HG03139 (cell line): ENCODE data around the gene DNAJC30.
A peak's percentile ranks its signal among the peaks of the same experiment; 100 is the strongest.
"Not testable (repeated sequence)": the region's sequence is repeated elsewhere in the genome, so short reads cannot be mapped to it uniquely, and the experiment has no call there.

ENCODE experiments used
- ATAC-seq: cut with Tn5 transposase; IDR thresholded peaks from one replicate; pipeline ENCODE4 v1.9.1; 2021; ENCODE audit not compliant: unreplicated experiment

DNAJC30 gene

DNA sequence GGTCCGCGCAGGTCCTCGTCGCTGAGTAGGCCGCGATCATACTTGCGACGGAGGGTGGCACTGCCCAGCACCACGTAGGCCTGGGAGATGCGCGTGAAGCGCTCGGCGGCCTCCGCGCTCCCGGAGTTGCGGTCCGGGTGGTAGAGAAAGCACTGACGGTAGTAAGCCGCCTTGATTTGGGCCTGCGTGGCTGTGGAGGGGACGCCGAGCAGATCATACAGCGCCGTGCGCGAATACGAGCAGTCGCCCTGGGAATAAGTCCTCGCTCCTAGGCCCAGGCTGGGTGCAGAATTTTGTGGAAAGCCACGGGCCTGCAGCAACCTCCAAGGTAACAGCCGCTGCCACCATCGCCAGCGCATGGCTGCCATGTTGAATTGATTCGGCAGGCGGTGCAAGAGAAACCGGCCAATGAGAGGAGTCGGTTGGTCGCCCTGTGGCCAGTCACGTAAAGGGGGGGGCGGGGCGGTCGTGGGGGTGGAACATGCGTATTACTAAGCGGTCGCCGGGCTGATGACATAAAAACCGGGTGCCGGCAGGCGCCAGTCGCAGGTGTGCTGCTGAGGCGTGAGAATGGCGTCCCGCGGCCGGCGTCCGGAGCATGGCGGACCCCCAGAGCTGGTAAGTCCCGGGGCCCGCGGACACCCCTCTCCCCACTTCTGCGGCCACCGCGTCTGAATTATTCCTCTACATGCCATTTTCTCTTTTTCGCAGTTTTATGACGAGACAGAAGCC lies at the start of gene DNAJC30, which contains the start of gene BUD23:
DNAJC30 (minus strand) TSS at position 398 of the 732 bp plus-strand sequence; CDS start at position 368, 30 bp downstream.
BUD23 (plus strand) TSS at position 542 of the 732 bp plus-strand sequence; CDS start at position 571, 29 bp downstream.
- peak; percentile 86 for ATAC-seq

- no peak for ATAC-seq
Measured at GRCh38 chr7:73732397-73732796, 49.1 kb upstream of the DNAJC30 start.

- ATAC-seq = no peak
Measured at GRCh38 chr7:73730485-73730884, 47.2 kb upstream of the DNAJC30 start.

DNA sequence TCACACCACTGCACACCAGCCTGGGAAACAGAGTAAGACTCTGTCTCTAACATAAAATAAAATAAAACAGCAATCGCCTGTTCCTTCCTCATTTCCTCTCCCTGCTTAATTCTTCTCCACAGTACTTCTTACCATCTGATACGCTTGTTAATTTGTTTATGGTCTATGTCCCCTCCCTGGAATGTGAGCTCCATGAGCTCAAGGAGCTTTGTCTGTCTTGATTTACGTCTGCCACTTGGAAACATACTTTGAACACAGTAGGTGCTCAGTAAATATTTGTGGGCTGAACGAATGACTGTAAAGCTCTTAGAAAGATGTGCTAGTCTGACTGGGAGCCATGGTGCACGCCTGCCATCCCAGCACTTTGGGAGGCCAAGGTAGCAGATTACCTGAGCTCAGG lies 45.3 kb upstream of the DNAJC30 start:
- no peak for ATAC-seq

- ATAC-seq = no peak
Measured at GRCh38 chr7:73727952-73728351, 44.7 kb upstream of the DNAJC30 start.

DNA sequence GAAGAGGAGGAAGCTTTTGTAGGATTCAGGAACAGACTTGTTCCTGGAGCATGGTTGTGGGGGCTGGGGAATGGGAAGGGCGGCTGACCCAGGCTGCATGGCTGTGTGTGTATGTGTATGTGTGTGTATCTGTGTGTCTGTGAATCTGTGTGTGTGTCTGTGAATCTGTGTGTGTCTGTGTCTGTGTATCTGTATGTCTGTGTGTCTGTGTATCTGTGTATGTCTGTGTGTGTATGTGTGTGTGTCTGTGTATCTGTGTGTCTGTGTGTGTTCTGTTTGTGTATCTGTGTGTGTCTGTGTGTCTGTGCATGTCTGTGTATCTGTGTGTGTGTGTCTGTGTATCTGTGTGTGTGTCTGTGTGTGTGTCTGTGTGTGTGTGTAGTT lies 42.8 kb upstream of the DNAJC30 start:
- no peak for ATAC-seq

DNA sequence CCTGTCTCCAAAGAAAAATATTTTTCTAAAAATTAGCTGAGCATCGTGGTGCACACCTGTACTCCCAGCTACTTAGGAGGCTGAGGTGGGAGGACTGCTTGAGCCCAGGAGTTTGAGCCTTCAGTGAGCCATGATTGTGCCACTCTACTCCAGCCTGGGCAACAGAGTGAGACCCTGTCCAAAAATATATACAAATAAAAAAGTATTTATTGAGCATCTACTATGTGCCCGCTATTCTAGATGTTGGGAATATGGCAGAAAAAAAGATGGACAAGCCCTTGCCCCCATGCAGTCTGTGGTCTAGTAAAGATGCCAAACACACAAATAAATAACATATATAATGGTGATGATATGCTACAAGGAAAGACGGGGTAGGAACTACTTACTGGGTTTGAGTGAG lies 40.6 kb upstream of the DNAJC30 start:
- no peak for ATAC-seq

- ATAC-seq = no peak
Measured at GRCh38 chr7:73722785-73723184, 39.5 kb upstream of the DNAJC30 start.

DNA sequence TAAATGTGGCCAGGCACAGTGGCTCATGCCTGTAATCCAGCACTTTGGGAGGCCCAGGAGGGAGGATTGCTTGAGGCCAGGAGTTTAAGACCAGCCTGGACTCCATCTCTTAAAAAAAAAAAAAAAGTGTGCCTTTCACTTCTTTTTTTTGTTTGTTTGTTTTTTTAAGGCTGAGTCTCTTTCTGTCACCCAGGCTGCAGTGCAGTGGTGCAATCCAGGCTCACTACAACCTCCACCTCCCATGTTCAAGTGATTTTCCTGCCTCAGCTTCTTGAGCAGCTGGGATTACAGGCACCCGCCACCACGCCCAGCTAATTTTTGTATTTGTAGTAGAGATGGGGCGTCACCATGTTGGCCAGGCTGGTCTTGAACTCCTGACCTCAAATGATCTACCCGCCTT lies 38.9 kb upstream of the DNAJC30 start:
- not testable (repeated sequence) for ATAC-seq

DNA sequence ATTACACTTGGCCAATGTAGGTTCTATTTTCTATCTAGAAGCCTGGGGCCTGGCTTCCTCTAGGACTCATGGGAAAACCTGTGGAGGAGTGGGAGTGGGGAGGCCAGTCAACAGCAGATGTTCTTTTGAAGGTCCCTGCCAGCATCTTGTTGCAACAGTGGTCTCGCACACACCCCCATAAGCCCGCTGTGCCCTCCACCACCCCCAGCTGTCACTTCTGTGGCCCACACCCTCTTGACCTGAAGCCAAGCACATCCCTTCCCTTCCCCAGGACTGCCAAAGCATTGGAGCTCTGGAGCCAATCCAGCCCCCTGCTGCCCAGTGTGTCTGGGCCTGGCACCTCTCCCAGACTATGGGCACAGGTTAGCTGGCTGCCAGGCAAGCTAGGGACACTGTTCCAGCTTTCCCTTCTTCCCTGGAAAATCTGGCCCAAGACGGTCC lies 38.1 kb upstream of the DNAJC30 start:
- no peak for ATAC-seq

GRCh38 chr7:73720443-73720842 lies 37.2 kb upstream of the DNAJC30 start:
- not testable (repeated sequence) for ATAC-seq

DNA sequence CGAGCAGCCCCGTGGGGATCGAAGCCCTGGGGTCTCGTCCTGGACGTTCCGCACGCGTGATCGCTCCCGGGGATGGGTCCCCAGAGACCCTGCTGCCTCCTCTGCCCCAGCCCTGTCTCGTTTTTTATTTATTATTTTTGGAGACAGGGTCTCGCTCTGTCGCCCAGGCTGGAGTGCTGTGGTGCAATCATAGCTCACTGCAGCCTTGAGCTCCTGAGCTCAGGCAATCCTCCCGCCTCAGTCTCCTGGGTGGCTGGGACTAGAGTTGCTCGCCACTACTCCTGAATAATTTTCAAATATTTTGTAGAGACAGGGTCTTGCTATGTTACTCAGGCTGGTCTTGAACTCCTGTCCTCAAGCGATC lies 36.5 kb upstream of the DNAJC30 start:
- ATAC-seq = peak; percentile 10

GRCh38 chr7:73718905-73719805 lies 35.9 kb upstream of the DNAJC30 start, which contains the start of gene STX1A:
Gene STX1A (minus strand): TSS chr7:73719669. CDS start chr7:73719631, 38 bp downstream.
- peak; percentile 42 for ATAC-seq

DNA sequence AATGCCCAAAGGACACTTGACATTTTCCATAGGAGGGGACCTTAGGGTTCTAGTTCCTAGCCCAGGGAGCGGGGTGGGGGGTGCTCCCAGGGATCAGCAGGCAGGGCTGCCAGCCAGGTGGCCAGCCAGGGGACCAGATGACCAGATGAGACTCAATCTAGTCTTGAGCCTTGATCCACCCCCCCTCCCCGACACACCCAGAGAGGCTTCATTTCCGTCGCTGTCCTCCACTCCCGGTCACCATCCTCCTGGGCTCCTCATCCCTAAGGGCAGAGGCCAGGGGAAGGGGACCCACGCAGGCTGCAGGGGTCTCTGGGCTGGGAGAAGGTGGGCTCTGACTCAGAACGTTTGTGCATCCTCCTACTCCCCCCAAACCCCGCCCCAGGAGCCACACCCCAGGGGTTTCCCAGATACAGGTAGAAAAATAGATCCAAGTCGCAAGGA lies 35.2 kb upstream of the DNAJC30 start:
- ATAC-seq = no peak

GRCh38 chr7:73717991-73718405 lies 34.7 kb upstream of the DNAJC30 start:
- ATAC-seq = no peak

GRCh38 chr7:73717025-73717807 lies 34.0 kb upstream of the DNAJC30 start:
- ATAC-seq = no peak

DNA sequence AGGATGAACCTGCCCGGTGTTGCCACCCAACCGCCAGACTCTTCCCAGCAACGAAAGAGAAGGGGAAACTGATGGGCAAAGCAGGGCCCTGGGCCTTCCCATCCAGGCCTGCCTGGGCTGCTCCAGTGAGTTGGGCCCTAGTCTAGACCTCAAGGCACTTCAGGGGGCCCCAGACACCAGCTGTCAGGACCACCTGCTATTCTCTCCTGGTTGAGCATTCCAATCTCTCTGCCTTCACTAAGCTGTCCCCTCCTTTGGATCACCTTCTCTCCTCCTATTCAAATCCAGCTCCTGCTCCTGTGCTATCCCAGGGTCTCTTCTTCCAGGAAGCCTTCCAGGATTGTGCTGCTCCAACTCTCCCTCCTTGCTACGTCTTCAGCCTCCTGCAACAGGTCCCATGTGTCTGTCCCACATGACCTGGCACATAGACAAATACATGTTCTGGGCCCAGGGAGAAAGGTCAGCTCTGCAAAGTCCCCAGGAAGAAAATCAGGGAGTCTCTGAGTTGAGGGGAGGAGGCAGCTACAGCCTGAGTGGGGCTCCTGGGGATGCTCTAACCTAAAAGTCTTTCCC lies 33.2 kb upstream of the DNAJC30 start:
- no peak for ATAC-seq

DNA sequence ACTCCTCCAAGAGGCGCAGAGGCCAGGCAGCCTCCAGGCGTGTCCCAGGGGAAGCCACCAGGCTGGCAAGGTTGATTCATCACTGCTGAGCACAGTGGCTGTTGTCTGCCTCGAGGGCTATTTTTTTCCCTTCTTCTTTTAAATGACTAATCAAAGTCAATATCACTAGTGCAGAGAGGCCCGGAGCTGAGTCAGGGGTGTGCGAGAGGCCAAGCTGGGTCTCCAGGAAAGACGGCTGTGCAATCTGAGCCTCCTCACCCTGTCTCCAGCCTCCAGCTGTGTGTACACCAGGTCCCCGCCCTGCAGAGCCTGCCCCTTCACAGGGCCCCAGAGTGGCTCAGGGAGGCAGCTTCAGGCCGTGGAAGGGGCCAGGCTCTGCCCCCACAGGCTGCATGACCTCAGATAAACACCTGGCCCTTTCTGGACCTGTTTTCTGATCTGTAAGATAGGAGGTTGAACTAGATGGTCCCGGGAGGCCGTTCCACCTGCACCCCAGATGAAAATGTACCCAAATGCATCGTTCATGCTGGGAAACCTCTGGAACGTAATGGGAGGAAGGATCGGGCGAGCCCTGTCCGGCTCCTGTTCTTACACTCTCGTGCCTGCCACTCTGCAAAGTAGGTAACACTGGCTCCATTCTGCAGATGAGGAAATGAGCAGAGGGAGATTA lies 32.5 kb upstream of the DNAJC30 start:
- ATAC-seq = no peak

GRCh38 chr7:73713319-73713718 lies 30.1 kb upstream of the DNAJC30 start:
- not testable (repeated sequence) for ATAC-seq

GRCh38 chr7:73712773-73713172 lies 29.5 kb upstream of the DNAJC30 start:
- ATAC-seq = no peak
